NB4 (cell line): ENCODE data around the gene ZW10.
"Not testable (repeated sequence)": the region's sequence is repeated elsewhere in the genome, so short reads cannot be mapped to it uniquely, and the experiment has no call there.

ENCODE experiments used
- DNase-seq: peaks from one replicate; pipeline ENCODE4 v3.0.0; 2010; ENCODE audit warnings: low read depth
- H3K4me3 ChIP-seq: one replicate; pipeline ENCODE4 v1.5.1; 2011; ENCODE audit warnings: mild to moderate bottlenecking, low read depth, low read length, moderate library complexity
- CTCF ChIP-seq: IDR thresholded peaks from one replicate; pipeline ENCODE4 v1.5.1; 2012; ENCODE audit warnings: low read depth, low read length
- MAX ChIP-seq: IDR thresholded peaks from 2 replicates; pipeline ENCODE4 v1.6.1; 2011; ENCODE audit warnings: low read depth, low read length
- MYC ChIP-seq: IDR thresholded peaks from 2 replicates; pipeline ENCODE4 v1.6.1; 2011; ENCODE audit warnings: low read depth, low read length
- POLR2A ChIP-seq: IDR thresholded peaks from 2 replicates; pipeline ENCODE4 v1.6.1; 2011; ENCODE audit warnings: mild to moderate bottlenecking; ENCODE audit not compliant: insufficient read length; ENCODE audit errors: extremely low read depth

ZW10 gene

GRCh38 chr11:113806406-113806805, 32.9 kb upstream of the ZW10 start:
- H3K4me3 ChIP-seq = no peak overlapping the region
- peak; percentile 54 for DNase-seq
- TF ChIP-seq MAX (no peak), MYC (no peak), POLR2A (no peak), CTCF (peak; percentile 73)

GRCh38 chr11:113805640-113806039, 32.1 kb upstream of the ZW10 start:
- no peak for DNase-seq
- H3K4me3 ChIP-seq = no peak overlapping the region
- no peak for TF ChIP-seq CTCF
- TF ChIP-seq MYC = no peak
- TF ChIP-seq POLR2A = no peak
- no peak for TF ChIP-seq MAX

- no peak for DNase-seq
- no peak overlapping the region for H3K4me3 ChIP-seq
- TF ChIP-seq MAX (no peak), CTCF (no peak), MYC (no peak), POLR2A (no peak)
These were observed 29.1 kb upstream of the ZW10 start for GRCh38 chr11:113802621-113803020.

- DNase-seq = peak; percentile 55
- TF ChIP-seq MAX (no peak), CTCF (peak; percentile 85)
- H3K4me3 ChIP-seq = no peak overlapping the region
These were observed 23.3 kb upstream of the ZW10 start for GRCh38 chr11:113796663-113797259.

- no peak overlapping the region for H3K4me3 ChIP-seq
- DNase-seq = no peak
- TF ChIP-seq POLR2A (no peak), MAX (no peak), CTCF (no peak), MYC (no peak)
These were observed 16.3 kb upstream of the ZW10 start for GRCh38 chr11:113789675-113790320.

- DNase-seq, H3K4me3 ChIP-seq: not testable (repeated sequence)
These were observed 15.5 kb upstream of the ZW10 start for GRCh38 chr11:113789016-113789415.
